Smooth muscle cell (in vitro differentiated cells): ENCODE data around the gene KCNH5. TPM values are rescaled to one million over a fixed set of nuclear protein-coding genes. Genes with fewer than 3 reads are reported as not detected.

ENCODE experiments used
- DNase-seq: peaks from one replicate; lab custom pipeline; 2025; ENCODE audit not compliant: unreplicated experiment; lab: John Stamatoyannopoulos, UW
- H2AFZ ChIP-seq: fragments of 200-600 bp; sonication (generic); 2 replicates; pipeline ENCODE4 v1.6.0; 2016; ENCODE audit warnings: antibody characterized with exemption, low read depth, mild to moderate bottlenecking
- H3F3A ChIP-seq: fragments of 200-600 bp; sonication (generic); 2 replicates; pipeline ENCODE4 v1.6.0; 2017; ENCODE audit warnings: antibody characterized with exemption, low read depth
- H3K27ac ChIP-seq: fragments of 200-600 bp; sonication (generic); 2 replicates; pipeline ENCODE4 v1.5.1; 2016; ENCODE audit warnings: low read depth, mild to moderate bottlenecking
- H3K27me3 ChIP-seq: fragments of 200-600 bp; sonication (generic); 2 replicates; pipeline ENCODE4 v1.6.1; 2016; ENCODE audit warnings: low read depth, mild to moderate bottlenecking
- H3K36me3 ChIP-seq: fragments of 200-600 bp; sonication (generic); 2 replicates; pipeline ENCODE4 v1.5.1; 2016; ENCODE audit warnings: low read depth
- H3K4me1 ChIP-seq: fragments of 200-600 bp; sonication (generic); 2 replicates; pipeline ENCODE4 v1.5.1; 2016; ENCODE audit warnings: low read depth
- H3K4me2 ChIP-seq: fragments of 200-600 bp; sonication (generic); 2 replicates; pipeline ENCODE4 v1.6.0; 2016; ENCODE audit warnings: mild to moderate bottlenecking
- H3K4me3 ChIP-seq: fragments of 200-600 bp; sonication (generic); 2 replicates; pipeline ENCODE4 v1.5.1; 2016; ENCODE audit warnings: mild to moderate bottlenecking
- H3K79me2 ChIP-seq: fragments of 200-600 bp; sonication (generic); 2 replicates; pipeline ENCODE4 v1.6.0; 2016; ENCODE audit warnings: low read depth, mild to moderate bottlenecking
- H3K9ac ChIP-seq: fragments of 200-600 bp; sonication (generic); 2 replicates; pipeline ENCODE4 v1.6.0; 2016; ENCODE audit warnings: low read depth
- H3K9me3 ChIP-seq: fragments of 200-600 bp; sonication (generic); replicated peaks from 2 replicates; pipeline ENCODE4 v1.5.1; 2016; ENCODE audit warnings: low read depth
- H4K20me1 ChIP-seq: fragments of 200-600 bp; sonication (generic); 2 replicates; pipeline ENCODE4 v1.6.0; 2016; ENCODE audit warnings: low read depth
- WGBS: methylation state at CpG from one replicate; pipeline ENCODE4 v1.1.7; 2016; ENCODE audit warnings: low lambda C conversion rate; 5-methylcytosine and 5-hydroxymethylcytosine counted together
- polyA plus RNA-seq: library from polyadenylated mRNA; unstranded; fragments of >200 nt; fragmentation: Nextera tagmentation; extraction: Ambion mirVana; gene quantifications from 2 replicates; pipeline ENCODE4 v1.2.1, GENCODE V29; 2016
- total RNA-seq: library from RNA; depleted of rRNA; stranded (reverse); fragments of >200 nt; gene quantifications from 2 replicates; pipeline ENCODE4 v1.2.3, GENCODE V29; 2014
- TF ChIP-seq, protein P1 (sequence below): fragments of 200-600 bp; sonication (generic); IDR thresholded peaks from 2 replicates; pipeline ENCODE4 v1.5.1; 2017; ENCODE audit warnings: borderline replicate concordance, mild to moderate bottlenecking, antibody characterized with exemption; ENCODE audit not compliant: insufficient read depth, poor library complexity, severe bottlenecking

Gene KCNH5
- total and polyA plus RNA-seq, 2 experiments from 2014 or later: 0.03 to 0.54 TPM

DNA sequence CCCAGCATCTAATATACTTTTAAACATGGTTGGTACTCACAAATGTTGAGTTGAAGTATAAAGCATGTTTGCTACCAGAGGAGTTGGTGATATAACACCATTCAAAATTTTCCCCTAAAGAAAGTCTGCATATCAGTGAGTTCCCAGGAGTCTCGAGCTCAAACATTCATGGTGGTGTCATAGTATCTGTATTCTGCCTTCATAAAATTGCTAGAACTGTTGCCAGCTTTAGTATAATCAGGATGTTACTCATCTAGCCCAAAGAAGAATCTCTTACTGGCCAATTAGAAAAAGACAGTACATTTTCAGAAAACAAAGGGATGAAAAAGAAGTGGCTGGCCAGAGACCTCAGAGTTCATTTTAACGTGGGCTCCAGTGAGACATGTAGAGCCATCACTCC lies 374.7 kb downstream of the KCNH5 start:
- no peaks in the 10 kb centered on the region for H3K9me3 ChIP-seq
- H3K9ac ChIP-seq: no peak overlapping the region
- H3K27me3 ChIP-seq: no peaks in the 10 kb centered on the region
- no peak overlapping the region for H3K4me2 ChIP-seq
- TF ChIP-seq, protein P1, sequence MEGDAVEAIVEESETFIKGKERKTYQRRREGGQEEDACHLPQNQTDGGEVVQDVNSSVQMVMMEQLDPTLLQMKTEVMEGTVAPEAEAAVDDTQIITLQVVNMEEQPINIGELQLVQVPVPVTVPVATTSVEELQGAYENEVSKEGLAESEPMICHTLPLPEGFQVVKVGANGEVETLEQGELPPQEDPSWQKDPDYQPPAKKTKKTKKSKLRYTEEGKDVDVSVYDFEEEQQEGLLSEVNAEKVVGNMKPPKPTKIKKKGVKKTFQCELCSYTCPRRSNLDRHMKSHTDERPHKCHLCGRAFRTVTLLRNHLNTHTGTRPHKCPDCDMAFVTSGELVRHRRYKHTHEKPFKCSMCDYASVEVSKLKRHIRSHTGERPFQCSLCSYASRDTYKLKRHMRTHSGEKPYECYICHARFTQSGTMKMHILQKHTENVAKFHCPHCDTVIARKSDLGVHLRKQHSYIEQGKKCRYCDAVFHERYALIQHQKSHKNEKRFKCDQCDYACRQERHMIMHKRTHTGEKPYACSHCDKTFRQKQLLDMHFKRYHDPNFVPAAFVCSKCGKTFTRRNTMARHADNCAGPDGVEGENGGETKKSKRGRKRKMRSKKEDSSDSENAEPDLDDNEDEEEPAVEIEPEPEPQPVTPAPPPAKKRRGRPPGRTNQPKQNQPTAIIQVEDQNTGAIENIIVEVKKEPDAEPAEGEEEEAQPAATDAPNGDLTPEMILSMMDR: no peak
- H3K27ac ChIP-seq: no peak overlapping the region
- H4K20me1 ChIP-seq: no peaks in the 10 kb centered on the region
- 70% methylated on average over 2 of the region's 2 CpGs for WGBS
- H3K36me3 ChIP-seq: no peaks in the 10 kb centered on the region
- H3K4me3 ChIP-seq: no peak overlapping the region
- no peak overlapping the region for H2AFZ ChIP-seq
- H3F3A ChIP-seq: no peaks in the 10 kb centered on the region
- H3K79me2 ChIP-seq: no peaks in the 10 kb centered on the region
- peaks cover 10% of the 10 kb centered on the region for H3K4me1 ChIP-seq
- DNase-seq: no peak

DNA sequence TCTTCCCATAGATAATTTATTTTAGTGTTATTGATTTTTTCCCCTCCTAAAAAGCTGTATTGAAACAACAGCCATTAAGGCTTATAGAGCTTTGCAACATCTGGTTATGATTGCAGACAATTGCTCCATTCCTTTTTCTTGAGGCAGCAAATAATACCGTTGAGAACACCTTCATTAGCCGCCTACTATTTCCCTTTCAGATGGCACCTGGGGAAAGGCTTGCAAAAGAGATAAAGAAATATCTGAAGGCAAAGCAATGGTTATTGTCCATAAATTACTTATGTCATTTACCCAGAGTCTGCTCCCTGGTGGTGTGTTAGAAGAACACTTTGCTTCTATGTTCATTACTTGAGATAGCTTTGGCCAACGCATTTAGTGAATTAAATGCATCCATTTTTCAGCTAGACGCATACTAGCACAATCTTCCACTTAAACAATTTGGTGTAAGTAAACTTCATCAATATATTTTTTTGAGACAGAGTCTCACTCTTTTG lies 377.8 kb downstream of the KCNH5 start:
- Histone ChIP-seq H3K36me3 (no peaks in the 10 kb centered on the region), H3K4me3 (no peak overlapping the region), H4K20me1 (no peaks in the 10 kb centered on the region), H3K4me2 (no peak overlapping the region), H3F3A (no peaks in the 10 kb centered on the region), H3K27ac (no peak overlapping the region), H3K4me1 (peaks cover 21% of the 10 kb centered on the region), H3K79me2 (no peaks in the 10 kb centered on the region), H3K27me3 (no peaks in the 10 kb centered on the region), H3K9me3 (no peaks in the 10 kb centered on the region), H3K9ac (no peak overlapping the region), H2AFZ (no peak overlapping the region)
- WGBS: 88% methylated on average over 4 of the region's 4 CpGs
- no peak for DNase-seq
- TF ChIP-seq, protein P1: no peak

DNA sequence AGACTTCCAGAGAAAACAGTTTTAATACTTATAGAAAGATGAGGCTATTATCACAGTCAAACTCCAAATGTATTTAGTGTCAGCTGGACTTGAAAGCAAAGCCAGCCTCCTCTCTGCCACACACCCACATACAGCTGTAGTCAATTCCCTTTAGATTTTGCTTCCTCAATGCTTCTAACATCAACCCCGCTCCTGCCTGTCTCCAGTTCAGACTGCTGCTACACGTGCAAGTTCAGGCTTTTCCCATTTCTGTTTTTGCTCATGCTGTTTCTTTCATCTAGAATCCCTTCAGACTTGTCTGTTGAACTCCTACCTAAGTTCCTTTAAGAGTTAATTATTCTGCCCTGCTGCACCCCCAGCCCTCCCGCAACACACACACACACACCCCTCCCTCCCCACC lies 380.0 kb downstream of the KCNH5 start:
- Histone ChIP-seq H3K27ac (no peak overlapping the region), H3K36me3 (no peaks in the 10 kb centered on the region), H3K9ac (no peak overlapping the region), H3K4me1 (peaks cover 21% of the 10 kb centered on the region), H2AFZ (peak overlapping the region; percentile 5), H3K27me3 (no peaks in the 10 kb centered on the region), H3K9me3 (no peaks in the 10 kb centered on the region), H3K4me3 (no peak overlapping the region), H4K20me1 (no peaks in the 10 kb centered on the region), H3K79me2 (no peaks in the 10 kb centered on the region), H3K4me2 (peak overlapping the region; percentile 79), H3F3A (no peaks in the 10 kb centered on the region)
- TF ChIP-seq, protein P1: no peak
- 27% methylated on average over 3 of the region's 3 CpGs for WGBS
- DNase-seq: no peak

DNA sequence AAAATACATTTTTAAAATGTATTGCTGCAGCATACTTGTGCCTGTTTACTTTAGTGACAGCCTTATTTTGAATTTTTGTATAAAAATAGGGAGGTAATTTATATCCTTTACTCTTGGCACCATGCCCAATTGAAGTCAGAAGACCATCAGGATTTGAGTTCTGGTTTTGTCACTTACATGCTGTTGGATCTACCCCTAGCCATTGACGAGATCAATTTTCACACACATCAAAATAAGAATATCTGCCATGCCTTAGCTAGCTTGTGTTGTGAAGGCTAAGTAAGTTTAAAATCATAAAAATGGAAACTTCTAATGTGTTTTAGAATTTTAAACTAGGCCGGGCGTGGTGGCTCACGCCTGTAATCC lies 381.8 kb downstream of the KCNH5 start:
- no peaks in the 10 kb centered on the region for H3K36me3 ChIP-seq
- H3K27ac ChIP-seq: peak overlapping the region; percentile 44
- H3K9ac ChIP-seq: no peak overlapping the region
- no peaks in the 10 kb centered on the region for H3K9me3 ChIP-seq
- H3F3A ChIP-seq: no peaks in the 10 kb centered on the region
- TF ChIP-seq, protein P1: no peak
- peak overlapping the region; percentile 4 for H2AFZ ChIP-seq
- H3K4me2 ChIP-seq: peak overlapping the region; percentile 79
- no peak for DNase-seq
- H4K20me1 ChIP-seq: no peaks in the 10 kb centered on the region
- H3K4me3 ChIP-seq: peak overlapping the region; percentile 42
- H3K4me1 ChIP-seq: peaks cover 21% of the 10 kb centered on the region
- H3K79me2 ChIP-seq: no peaks in the 10 kb centered on the region
- no peaks in the 10 kb centered on the region for H3K27me3 ChIP-seq
- WGBS: 65% methylated on average over 4 of the region's 4 CpGs
